ENCODE results near the gene FBXO28. TPM values are rescaled to one million over a fixed set of nuclear protein-coding genes. Genes with fewer than 3 reads are reported as not detected.
"Not testable (repeated sequence)": the region's sequence is repeated elsewhere in the genome, so short reads cannot be mapped to it uniquely, and the experiment has no call there.

The FBXO28 gene
- 27.3 and 28.1 TPM in 2 replicates for total RNA-seq
- 10.1 TPM for polyA plus RNA-seq (2012)

DNA sequence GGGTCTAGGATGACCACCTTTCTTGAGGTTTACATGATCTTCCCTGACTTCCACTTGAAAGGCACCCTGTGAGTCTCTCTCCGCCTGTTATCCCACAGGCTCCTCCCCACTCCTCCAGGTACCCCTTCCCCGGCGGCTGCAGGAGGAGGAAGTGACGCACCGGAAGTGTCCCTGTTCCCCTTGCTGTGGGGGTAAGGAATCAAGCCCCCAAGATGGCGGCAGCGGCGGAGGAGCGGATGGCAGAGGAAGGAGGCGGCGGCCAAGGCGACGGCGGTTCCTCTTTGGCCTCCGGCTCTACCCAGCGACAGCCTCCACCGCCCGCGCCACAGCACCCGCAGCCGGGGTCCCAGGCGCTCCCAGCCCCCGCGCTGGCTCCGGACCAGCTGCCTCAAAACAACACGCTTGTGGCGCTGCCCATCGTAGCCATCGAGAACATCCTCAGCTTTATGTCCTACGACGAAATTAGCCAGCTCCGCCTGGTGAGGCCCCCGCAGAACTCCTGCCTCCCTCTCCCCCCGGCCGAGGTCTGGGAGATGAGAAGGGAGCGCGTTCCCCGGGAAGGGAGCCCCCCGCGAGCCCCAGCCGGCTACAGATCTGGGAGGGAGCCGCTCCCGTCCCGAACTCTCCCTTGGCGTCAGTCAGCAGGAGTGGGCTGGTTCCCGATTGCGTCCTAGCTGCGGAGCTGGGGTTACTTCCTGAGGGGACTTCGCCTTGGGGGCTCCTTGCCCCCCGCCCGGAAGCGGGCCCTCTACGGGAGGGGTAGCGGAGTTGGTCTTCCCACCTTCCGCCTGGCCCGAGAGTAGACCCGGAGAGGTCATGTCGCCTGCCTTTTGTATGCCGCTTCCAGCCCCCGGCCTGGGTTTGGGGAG, at the start of gene FBXO28:
TSS of gene FBXO28 (plus strand) at position 194 of the 869 bp plus-strand sequence. CDS start at position 213, 19 bp downstream.
- DNase-seq (ENCODE audit: low read depth): peak; percentile 95

- DNase-seq (ENCODE audit: low read depth): no peak
Observed at GRCh38 chr1:224064150-224064549, 49.8 kb upstream of the FBXO28 start.

GRCh38 chr1:224065455-224065854, 48.5 kb upstream of the FBXO28 start:
- peak; percentile 21 for DNase-seq (ENCODE audit: low read depth)

DNA sequence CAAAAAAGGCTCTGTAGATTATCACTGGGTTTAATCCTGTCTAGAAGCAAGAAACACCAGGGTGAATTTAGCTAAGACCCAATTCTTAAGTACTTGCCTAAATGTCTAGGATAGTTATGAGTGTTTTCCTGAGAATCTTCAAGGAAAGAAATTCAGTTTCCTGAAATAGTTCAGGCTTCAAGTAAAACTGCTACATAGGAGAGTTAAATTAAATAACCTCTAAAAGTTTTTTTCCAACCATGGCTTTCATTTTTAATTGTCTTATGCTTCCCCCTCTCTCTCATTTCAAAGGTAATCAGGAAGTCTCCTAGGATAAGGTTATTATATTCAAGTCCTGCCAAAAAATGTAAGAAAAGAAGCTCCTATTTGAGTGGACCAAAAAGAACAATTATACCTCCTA, 46.7 kb upstream of the FBXO28 start:
- DNase-seq (ENCODE audit: low read depth): no peak

DNA sequence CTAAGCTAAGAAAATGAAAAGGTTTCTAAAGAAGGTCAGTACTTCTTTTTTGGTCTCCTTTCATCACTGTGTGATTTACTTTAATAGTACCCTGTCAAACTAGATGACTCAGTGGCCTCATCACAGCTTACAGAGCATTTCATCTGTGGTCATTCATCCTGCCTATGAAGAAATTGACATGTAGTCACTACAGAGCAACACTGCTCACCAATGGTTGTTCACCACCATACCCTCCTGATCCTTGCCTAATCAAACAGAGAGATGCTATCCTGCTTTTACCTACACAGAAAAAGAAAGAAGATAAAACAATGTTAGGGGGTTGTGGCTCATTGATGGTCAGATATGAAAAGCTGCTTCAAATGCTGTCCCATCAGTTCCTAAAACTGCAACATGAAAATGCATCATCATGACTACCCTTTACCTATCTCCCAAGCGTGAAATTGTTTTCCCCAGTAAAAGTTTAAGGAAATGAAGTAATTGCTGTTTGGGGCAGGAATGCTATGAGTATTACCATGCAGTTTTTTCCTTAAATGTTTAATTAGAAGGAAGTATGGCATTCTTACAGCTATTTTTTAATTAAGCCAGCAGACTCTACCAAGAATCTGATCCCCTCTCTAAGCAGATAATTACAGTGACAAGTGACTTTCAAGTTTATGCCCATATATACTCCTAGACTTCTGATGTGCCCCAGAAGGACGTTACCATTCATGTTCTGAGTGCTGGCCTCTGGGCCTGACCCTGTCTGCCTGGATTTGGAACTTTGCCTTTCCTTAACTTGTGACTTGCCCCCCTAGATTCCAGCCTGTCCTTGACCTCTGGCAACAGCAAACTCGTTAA, 46.1 kb upstream of the FBXO28 start:
- DNase-seq (ENCODE audit: low read depth): peak; percentile 46

- DNase-seq (ENCODE audit: low read depth): no peak
Observed at GRCh38 chr1:224068458-224069072, 45.3 kb upstream of the FBXO28 start.

DNA sequence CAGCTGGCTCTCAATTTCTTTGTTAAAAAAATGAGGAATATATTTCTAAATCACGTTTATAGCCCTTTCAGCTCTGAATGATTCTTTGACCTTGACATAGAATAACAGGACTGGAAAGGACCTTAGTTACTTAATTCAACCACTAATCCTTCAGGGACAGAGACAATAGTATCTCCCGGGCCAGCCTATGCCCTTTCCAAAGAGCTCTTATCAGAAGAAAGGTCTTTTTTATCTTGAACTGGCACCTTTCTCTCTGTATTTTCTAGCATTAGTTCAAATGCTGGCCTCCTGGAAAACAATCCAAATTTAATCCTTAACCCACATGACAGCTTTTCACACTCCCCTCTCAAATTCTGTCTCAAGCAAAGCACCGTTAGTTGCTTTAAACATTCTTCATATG, 44.8 kb upstream of the FBXO28 start:
- DNase-seq (ENCODE audit: low read depth): no peak

- no peak for DNase-seq (ENCODE audit: low read depth)
Observed at GRCh38 chr1:224070521-224070920, 43.4 kb upstream of the FBXO28 start.

DNA sequence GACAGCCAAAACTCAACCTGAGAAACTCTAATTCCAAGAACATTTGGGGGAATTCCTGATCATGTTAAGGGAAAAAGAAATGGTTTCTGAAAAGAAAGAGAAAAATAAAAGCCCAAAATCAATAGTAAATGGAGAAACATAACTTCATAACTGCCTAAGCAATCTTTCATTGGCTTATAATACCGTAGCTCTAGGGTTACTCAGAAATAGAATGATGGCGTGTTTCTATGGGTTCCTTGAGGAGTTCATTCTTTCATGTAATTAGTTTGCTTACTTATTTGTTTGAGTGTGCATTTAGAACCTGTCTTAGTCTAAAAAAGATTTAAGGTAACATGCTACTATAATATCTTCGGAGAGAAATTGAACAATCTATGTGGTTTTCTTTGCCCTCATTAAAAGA, 37.5 kb upstream of the FBXO28 start:
- DNase-seq (ENCODE audit: low read depth): no peak

- DNase-seq (ENCODE audit: low read depth): not testable (repeated sequence)
Observed at GRCh38 chr1:224079644-224080043, 34.3 kb upstream of the FBXO28 start.

DNA sequence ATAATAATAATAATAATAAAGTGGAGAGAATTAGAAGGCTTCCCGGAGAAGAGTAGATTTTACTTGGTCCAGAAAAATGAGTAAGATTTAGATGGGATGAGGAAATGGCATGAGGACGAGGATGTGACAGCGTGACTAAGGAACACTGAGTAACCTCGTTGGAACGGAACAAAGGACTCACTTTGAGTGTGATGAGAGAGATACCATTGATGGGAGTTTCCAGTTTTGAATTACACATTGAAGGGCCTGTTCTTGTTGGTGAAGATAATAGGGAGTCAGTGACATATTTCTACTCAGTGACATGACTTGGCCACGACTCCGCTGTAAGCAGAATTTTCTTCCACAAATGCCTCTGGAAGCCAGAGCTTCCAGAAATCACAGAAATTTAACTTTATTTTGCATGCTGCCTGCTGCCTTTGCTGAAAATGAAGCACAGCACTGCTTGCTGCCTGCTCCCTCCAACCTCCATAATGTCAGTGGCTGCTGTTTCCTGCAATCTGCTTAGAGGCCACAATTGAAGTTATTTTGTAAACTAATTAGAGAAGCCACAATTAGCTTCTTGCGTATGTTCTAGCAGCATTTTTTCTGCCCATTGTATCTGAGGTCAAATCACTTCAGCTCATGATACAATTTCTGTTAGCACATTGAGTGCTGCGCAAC, 33.7 kb upstream of the FBXO28 start:
- peak; percentile 23 for DNase-seq (ENCODE audit: low read depth)

GRCh38 chr1:224081604-224082003, 32.3 kb upstream of the FBXO28 start:
- no peak for DNase-seq (ENCODE audit: low read depth)

DNA sequence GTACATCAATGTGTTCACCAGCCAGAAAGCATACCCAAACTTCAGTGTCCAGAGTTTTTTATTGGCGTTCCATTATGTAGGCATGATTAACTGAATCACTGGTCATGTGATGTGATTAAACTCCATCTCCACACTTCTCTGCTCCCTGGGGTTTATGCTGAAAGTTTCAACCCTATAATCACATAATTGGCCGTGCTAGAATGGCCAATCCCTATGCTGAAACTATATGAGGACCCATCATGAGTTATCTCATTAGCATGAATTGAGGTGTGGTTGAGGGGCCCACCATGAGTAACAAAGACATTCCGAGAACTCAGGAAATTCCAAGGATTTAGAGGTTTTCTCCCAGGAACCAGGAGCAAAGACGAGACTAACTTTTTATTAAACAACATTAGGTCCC, 31.8 kb upstream of the FBXO28 start:
- DNase-seq (ENCODE audit: low read depth): no peak

- no peak for DNase-seq (ENCODE audit: low read depth)
Observed at GRCh38 chr1:224084867-224085266, 29.0 kb upstream of the FBXO28 start.

DNA sequence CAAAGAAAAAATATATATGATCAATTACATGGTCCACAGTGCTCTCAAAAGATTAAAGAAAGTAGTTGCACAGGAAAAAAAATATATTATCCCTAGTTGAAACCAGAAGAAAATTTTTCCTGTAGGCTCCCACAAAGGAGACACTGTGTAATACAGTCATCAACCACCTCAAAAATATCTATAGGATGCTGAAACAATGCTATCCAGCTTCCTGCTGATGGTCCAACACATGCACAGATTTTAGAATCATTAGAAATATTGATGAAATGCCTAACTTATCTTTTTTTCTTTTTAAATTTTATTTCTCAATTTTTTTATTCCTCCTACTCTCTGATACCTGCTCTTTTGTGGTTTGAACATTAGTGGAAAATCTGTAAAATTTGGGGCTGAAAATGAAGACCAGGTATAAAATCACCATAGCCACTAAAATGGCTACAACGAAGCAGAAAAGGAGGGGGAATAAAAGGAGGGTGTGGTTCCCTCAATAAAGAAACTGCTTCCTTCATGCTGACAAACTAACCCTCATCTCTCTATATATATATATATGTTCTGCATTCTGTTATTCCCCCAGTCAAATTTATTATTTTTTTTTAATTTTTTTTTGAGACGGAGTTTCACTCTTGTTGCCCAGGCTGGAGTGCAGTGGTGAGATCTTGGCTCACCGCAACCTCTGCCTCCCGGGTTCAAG, 28.3 kb upstream of the FBXO28 start:
- DNase-seq (ENCODE audit: low read depth): no peak

DNA sequence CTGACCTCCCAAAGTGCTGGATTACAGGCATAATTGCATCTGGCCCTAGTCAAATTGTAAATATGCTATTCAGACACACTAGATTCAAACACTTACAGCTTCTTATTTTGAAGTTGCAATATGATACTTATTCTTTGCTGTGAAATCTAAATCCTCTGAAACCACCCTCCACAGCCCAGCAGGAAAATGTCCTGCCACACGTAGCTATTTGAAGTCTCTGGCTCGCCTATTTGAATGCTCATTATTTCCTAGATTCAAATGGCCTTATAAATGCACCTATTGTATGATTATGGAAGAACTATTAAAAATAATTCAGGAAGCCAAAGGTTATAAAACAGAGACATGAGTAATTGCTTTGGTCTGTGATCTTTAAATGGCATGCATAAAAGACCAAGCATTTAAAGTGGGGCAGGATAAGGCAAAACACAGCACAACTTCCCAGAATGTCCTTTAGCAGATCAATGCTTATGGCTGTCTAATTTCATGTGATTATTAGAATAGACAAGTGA, 26.6 kb upstream of the FBXO28 start:
- no peak for DNase-seq (ENCODE audit: low read depth)

GRCh38 chr1:224089583-224089982, 24.3 kb upstream of the FBXO28 start:
- DNase-seq (ENCODE audit: low read depth): no peak

DNA sequence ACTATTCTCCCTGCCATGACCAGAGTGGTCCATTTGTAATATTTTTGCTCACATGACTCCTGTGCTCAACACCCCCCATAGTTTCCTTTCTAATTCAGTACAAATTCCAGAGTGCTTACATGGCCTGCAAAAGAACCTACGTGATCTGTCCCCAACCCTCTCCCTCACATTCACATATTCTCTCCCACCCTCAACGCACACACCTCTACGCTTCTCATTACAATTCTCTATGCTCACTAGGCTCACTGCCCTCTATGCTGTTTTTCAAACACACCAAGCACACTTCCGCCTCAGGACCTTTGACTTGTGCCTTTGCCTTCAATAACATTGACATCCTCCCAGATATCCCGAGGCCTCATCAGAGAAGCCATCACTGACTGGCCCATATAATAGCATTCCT, 23.8 kb upstream of the FBXO28 start:
- DNase-seq (ENCODE audit: low read depth): no peak

DNA sequence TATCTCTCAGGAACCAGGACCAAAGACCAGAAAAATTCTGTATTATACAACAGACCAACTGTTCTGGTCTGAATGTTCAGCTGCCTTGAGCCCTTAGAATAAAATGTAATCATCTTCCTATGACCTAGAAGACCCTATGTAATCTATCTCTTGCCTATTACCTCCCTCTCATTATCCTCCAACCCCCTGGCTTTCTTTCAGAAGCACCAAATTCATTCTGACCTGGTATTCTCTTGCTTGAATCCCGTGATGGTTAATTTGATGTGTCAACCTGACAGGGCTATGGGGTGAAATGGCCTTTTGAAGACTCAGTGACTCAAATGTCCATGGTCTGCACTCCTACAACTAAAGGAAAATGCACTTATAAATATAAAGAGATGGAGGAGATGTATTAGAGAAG, 21.8 kb upstream of the FBXO28 start:
- DNase-seq (ENCODE audit: low read depth): no peak

DNA sequence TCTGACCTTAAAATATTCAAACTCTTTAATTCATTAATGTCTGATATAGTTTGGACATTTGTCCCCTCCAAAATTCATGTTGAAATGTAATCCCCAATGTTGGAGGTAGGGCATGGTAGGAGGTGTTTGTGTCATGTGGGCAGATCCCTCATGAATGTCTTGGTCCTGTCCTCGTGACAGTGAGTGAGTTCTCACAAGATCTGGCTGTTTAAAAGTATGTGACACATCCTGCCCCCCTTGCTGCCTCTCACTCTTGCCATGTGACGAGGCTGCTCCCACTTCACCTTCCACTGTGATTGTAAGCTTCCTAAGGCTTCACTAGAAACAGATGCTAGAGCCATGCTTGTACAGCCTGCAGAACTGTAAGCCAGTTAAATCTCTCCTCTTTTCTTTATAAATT, 21.3 kb upstream of the FBXO28 start:
- no peak for DNase-seq (ENCODE audit: low read depth)

Measured in myocyte (in vitro differentiated cells).